GM18499 (cell line): Measurements from ENCODE around the gene AFF4.

ENCODE experiments used
- ATAC-seq: cut with Tn5 transposase; IDR thresholded peaks from one replicate; pipeline ENCODE4 v1.9.1; 2021; ENCODE audit warnings: moderate number of reproducible peaks; ENCODE audit not compliant: insufficient read depth, unreplicated experiment

Gene AFF4

DNA sequence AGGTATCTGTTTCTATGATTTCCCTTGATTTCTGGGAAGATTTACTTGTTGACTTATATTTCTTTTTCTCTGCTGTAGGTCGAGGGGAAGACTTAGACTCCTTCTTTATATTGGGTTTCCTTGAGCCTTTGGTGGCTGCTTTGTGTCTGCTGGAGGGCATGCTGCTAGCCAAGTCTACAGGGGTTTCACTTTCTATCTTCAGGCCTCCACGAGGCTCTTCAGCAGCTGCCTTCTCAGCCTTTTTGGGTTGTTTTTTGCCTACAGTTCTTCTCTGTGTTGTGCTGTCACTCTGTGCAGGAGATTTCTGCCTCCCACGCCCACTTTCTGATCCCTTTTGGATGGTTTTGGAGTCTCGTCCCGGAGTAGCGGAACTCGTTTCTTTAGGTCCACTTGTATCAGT, 66.7 kb downstream of the AFF4 start:
- no peak for ATAC-seq

DNA sequence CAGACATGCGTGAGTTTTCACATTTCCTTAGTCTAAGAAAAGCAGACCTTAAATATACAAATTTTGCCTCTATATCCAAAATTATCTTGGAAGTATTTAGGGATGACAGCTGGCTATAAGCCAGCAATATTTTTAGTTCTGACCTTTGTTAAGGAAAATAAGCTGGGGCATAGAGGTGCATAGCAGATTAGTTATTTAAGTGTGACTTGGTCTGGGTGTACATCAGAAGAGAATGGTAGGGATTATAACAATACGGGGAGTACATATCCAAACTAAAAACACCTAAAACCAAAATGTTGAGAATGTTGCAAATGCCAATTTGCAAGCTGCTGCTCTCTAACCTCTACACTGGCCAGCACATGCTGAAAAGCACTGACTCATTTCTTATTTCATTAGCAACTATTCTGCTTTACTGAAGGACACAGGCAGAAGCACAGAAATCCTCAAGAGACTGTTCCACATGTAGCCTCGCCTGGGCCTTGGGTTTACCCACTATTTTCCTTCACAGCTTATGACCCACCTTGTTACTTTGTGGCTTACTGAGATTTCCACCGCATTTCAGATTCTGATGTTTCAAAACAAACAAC, 67.6 kb downstream of the AFF4 start:
- ATAC-seq = no peak

DNA sequence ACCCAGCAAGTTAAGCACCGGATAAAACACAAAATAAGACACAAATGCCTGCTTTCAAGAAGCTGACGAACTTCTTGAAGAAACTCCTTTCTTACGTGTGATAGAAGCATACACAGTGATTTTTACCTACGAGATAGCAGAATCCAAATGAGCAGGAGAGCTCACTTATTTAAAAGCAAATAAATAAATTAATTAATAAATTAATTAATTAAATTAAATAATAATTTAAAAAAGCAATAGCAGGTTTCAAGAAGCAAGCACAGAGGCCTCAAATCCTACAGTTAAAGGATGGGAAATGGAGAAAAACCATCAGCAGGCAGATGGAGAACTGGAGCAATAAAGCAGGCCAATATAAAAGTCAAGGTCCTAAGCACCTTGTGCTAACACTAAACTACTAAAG, 72.6 kb downstream of the AFF4 start:
- ATAC-seq = no peak

DNA sequence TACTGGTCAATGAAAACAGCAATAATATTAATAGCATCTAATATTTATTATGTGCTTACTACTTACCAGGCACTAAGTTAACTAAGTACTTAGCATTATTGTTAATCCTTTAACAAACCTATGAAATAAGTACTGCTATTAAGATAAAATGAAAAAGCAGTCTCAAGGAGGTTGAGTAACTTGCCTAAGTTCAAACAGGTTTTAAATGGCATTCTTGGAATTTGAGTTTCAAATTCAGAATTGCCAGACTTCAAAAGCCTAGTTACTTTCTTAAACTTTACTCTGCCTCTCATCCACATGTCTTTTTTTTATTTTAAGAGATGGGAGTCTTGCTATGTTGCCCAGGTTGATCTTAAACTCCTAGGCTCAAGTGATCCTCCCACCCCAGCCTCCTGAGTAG, 73.9 kb downstream of the AFF4 start:
- no peak for ATAC-seq

GRCh38 chr5:132887283-132887682, 76.2 kb downstream of the AFF4 start:
- no peak for ATAC-seq

DNA sequence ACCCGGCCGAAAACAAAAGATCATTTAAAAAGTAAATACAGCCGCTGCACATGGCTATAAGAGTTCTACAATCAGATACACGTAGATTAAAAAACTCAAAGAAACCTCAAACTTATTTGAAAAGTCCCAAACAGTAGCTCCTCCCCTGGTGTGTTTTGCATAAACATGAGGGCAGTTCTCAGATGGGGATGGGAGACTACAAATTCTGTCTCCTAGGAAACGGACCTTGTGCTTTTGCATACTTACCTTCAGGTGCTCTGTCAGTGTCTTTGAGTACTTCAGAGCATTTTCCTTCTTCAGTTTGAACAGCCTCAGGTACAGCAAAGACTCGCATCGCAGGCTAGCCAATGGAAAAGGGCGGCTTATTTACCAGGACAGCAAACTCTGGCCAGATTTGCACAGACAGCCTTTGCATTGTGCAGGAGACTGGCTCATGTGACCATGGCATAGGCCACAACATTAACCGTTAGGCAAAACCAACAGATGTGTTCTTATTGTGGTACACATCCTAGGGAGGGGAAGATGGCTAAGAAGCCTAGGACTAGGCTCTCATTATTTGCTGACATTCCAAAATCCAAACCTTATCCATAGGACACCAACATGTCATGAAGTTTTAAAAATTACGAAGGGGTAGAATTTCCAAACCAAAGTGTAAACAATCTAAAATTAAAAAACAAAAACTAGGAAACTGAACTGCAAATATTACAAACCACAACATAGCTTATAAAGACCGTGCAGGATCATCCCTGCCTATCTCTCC, 77.2 kb downstream of the AFF4 start:
- ATAC-seq = no peak

- no peak for ATAC-seq
Measured at GRCh38 chr5:132884548-132884947, 78.9 kb downstream of the AFF4 start.

- no peak for ATAC-seq
Measured at GRCh38 chr5:132883261-132883834, 80.1 kb downstream of the AFF4 start.

GRCh38 chr5:132877938-132878337, 85.5 kb downstream of the AFF4 start:
- ATAC-seq = no peak

DNA sequence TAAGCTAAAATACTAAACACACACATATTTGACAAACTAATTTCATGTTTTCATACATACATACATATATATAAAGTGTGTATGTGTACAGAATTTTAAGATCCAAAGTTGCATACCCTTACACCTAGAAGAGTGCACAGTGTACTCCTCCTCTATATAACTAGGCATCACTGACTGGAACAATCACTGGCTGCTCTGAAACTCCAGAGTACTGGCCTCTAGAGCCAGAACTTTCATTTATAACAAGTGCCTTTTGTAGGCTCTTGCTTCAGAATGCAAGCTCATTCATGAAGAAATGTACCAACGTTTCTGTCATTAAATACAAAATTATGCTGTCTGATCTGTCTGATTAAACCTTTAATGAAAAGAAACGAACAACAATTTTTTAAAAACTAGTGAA, 86.0 kb downstream of the AFF4 start:
- ATAC-seq = no peak

DNA sequence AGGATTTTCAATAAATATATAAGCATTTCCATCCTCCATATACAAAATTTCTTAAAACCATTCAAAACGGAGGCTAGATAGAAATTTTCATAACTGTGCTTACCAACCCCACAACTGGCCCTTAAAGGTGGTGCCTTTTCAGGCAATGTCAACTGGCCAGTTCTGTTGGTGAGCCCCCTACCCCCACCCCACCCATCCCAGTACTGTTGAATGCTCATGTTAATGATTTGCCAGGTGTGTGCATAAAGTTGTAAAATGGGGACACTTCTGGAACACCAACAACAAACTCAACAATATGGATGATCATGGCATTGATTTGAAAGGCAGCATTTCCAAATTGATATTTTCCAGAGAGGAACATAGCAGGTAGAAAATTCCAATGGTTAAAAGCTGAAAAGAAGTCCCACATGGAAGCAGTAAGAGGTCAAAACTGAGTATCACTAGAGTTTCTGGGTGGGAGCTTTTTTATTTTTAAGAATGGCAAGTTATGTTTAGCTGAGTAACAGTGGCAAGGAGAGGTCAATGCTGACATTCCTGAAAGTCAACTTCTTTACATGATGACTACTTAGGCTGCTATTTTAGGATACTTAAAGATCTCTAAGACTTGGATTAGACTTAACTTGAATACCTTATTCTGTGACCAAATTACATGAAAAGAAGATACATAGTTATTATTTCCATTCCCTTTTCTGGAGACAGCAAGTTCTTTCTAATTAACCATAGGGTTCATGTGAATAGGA, 87.2 kb downstream of the AFF4 start:
- ATAC-seq = no peak

- no peak for ATAC-seq
Measured at GRCh38 chr5:132873930-132874271, 89.5 kb downstream of the AFF4 start.

DNA sequence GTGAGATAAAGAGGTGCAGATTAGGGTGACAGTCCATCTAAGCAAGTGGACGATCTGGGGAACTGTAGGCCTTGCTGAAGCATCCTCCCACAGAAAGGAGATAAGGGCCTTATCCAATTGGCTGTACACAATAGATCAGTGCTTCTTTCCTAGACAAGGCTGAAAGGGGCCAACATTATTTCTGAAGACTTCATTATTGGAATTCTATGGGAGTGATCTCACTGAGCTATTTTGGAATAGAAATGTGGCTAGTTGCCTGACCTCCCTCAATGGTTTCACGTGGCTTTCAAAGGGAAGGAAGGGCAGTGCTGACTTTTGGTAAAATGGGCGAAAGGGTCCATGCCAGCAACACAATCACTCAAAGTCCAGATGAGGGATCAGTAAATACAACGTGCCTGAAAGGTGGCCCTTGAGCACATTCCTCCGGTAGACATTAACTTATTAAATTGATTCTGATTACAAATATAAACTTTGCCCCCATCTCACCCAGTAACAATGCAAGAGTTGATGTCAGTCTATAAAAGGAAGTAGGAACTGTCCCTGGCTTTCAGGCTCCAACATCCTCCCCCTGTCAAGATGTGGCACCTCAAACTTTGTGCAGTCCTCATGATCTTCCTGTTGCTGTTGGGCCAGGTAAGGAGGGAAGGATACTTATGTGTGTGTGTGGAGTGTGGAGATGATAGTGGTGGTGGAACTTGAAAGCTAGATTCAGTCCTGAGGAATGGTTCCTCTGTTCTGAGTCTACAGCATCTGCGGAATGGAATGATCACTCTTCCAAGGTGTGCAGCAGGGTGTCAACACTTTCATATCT, 90.1 kb downstream of the AFF4 start, which contains the start of gene LEAP2:
Gene LEAP2 (plus strand): TSS at position 550 of the 811 bp plus-strand sequence. CDS start 27 bp downstream, at position 577.
- no peak for ATAC-seq

GRCh38 chr5:132872788-132873118, 90.7 kb downstream of the AFF4 start:
- no peak for ATAC-seq

GRCh38 chr5:132871459-132872284, 91.8 kb downstream of the AFF4 start:
- ATAC-seq = no peak

GRCh38 chr5:132870801-132871200, 92.6 kb downstream of the AFF4 start:
- ATAC-seq = no peak

DNA sequence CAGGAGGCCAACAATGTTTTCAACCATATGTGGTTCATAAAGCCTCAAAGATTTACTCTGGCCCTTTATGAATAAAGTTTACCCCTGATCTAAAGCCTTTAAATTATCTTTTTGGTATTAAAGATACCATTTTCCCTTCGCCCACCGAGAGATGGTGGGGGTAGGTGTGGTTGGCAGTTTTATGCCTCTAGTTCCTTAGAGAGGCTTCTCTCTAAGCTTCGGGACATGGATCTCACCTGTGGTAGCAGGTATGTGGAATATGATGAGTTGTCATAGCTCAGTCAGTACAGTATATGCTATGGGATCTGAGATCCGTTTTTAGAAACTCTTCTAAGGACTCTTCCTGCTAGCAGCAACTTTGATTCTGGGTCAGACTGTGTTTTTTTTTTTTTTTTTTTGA, 94.7 kb downstream of the AFF4 start:
- ATAC-seq = no peak

DNA sequence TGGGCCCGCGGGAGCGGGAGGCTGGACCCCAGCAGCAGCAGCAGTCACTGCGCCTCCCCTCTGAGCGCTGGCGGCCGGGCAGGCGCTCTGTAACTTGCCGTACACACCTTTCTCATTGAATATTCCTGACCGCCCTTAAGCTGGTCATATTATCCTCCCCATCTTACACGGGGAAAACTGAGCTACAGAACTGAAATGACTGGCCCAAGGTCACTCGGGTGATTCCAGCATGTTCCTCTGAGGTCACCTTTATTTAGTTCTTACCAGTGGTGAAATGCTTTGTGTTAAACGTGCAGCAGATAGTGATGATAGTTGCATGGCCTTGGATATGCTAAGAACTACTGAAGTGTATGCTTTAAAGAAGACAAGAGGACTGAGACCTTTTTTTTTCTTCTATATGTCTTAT, 96.4 kb downstream of the AFF4 start:
- no peak for ATAC-seq

DNA sequence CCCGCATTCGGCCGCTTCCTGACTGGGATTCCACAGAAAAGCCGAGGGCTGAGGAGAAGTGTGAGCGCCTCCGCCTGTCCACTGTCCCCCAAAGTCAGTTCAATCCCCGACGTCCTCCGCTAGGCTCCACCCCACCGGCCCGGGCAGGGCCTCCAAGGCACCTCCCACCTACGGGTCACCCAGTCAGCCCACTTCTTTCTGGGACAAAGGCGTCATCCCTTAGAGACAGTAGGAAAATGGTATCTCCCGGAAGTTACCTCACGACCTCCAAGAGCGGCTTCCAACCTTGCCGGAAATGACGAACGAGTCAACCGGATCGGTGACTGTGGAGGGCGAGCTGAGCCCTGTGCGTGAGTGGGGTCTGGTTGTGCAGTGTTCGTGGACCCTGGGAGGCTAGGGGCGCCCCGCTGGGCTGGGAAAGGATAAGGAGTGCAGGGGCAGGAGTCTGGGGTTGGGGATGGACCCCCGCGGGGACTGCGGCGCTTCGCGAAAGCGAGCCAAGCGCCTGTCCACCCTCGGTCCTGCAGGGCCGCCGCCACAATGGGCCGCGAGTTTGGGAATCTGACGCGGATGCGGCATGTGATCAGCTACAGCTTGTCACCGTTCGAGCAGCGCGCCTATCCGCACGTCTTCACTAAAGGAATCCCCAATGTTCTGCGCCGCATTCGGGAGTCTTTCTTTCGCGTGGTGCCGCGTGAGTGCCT, 96.9 kb downstream of the AFF4 start, which contains the start of the genes GDF9 and UQCRQ:
Gene GDF9 (minus strand): TSS at position 128 of the 704 bp plus-strand sequence. CDS start 1,936 bp downstream, outside the sequence.
Gene UQCRQ (plus strand): TSS at position 301 of the 704 bp plus-strand sequence. CDS start 240 bp downstream, at position 541.
- ATAC-seq = peak; percentile 92
